Muscle of arm (tissue), 12 donors: ENCODE results near the gene CORO2B. TPM values are rescaled to one million over a fixed set of nuclear protein-coding genes. Genes with fewer than 3 reads are reported as not detected.

ENCODE experiments used
- DNase-seq: peaks from one replicate; pipeline ENCODE4 v3.0.0-alpha.2; 2013
- polyA plus RNA-seq, 12 donors: library from polyadenylated mRNA; unstranded; fragments of 120-200 nt; gene quantifications; one replicate each; pipeline ENCODE4 v1.2.1, GENCODE V29; 2013; ENCODE audit not compliant: insufficient read length in 12 of 12

Gene CORO2B
- polyA plus RNA-seq, 12 donors = 4.3 to 10.6 (median 6.0) TPM; not detected in 1

DNA sequence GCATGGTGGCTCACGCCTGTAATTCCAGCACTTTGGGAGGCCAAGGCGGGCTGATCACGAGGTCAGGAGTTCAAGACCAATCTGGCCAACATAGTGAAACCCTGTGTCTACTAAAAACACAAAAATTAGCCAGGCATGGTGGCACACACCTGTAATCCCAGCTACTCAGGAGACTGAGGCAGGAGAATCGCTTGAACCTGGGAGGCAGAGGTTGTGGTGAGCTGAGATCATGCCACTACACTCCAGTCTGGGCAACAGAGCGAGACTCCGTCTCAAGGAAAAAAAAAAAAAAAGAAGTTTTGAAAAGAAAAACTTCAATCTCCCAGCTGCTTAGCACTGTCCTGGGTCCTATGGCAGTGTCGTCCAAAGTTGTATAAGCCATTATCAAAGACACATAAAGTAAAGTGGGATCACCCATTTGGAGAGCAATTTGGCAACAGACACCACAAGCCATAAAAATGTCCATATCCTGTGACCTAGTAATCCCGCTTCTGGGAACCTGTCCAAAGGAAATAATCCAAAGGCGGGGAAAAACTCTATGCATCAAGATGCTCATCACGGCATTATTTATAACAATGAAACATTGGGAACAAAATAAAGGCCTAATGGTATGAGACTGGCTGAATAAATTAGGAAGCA is 26.2 kb downstream of the CORO2B start:
- DNase-seq = peak; percentile 75

DNA sequence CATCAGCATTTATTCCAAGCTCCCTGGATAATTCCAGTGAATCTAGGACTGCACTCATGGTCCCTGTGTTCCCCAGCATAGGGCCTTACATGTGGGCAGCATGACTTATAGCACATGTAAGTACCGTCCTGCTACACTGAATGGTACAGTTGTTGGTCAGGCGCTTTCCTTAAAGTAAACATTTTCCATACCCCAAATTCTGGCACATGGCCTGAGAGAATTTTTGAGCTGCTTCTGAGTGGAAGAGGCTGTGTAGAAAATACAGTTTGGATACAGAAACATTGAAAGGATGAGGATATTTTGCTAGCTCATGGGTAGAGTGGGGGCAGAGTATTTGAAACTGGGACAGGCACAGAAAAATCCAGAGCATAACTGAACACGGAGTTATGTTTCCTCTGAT is 27.6 kb downstream of the CORO2B start:
- no peak for DNase-seq

DNA sequence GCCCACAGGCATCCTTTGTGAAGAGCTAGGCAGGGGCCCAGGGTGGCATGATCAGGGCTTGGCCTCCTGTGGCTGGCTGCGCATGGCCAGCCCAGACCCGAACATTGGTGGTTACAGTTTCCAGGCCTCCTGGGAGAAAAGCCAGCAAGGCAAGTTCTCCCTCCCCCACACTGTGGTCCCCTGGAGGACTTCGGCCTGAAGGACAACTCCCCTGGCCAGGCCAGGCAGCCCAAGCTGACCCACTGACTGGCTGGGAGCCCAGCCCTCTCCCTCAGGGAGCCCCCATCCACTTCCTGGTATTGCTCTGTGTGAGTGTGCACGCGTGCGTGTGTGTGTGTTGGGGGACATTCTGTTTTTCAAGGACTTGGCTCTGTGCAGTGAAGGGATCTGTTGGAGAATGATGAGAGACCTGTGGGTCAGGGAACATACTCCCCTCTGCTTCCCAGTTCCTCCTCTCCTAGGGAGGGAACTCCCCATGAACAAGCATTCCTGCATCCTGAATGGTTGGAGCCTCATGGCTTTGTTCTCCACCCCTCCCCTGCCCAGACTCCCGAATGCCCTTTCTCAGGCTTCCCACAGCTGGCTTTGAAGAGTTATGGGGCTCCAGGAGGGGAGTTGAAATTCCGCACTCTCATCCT is 29.5 kb downstream of the CORO2B start:
- DNase-seq = peak; percentile 31

- DNase-seq = no peak
Measured at GRCh38 chr15:68608844-68609232, 30.0 kb downstream of the CORO2B start.

DNA sequence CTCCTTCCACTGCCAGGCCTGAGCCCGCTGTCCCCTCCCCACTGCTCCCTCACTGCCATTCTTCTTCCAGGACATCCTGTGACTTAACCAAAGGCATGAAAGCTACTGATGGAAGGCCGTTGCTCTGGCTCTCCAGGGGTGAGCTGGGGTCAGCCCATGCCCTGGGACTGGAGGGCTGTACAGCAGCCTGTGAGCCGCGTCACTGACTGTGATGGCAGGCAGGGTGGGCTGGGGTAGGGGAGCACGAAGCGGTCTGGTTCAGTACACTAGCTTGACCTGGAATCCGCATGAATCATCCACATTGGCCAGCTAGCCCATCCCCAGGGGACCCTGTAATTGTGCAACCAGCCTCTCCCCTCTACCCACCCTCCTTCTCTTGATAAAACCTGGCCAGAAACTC is 30.8 kb downstream of the CORO2B start:
- DNase-seq = no peak

DNA sequence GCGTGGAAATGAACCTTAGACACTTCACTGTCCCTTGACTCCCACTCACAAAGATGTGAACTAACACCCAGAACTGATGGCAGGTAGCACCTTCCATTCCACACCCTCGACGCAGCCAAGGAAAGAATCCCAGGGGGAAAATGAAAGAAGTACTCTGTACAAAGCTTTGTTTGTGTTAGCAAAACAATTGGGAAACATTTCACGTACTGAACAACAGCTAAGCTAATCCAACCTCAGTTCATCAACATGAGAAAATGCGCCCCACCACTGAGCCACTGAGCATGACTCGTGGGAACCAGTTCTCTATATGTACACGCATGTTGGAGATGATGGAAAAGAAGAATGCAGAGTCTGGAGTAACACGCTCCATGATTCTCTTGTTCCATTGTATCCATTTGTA is 32.0 kb downstream of the CORO2B start:
- DNase-seq = no peak

- DNase-seq = no peak
Measured at GRCh38 chr15:68612503-68612902, 33.7 kb downstream of the CORO2B start.

DNA sequence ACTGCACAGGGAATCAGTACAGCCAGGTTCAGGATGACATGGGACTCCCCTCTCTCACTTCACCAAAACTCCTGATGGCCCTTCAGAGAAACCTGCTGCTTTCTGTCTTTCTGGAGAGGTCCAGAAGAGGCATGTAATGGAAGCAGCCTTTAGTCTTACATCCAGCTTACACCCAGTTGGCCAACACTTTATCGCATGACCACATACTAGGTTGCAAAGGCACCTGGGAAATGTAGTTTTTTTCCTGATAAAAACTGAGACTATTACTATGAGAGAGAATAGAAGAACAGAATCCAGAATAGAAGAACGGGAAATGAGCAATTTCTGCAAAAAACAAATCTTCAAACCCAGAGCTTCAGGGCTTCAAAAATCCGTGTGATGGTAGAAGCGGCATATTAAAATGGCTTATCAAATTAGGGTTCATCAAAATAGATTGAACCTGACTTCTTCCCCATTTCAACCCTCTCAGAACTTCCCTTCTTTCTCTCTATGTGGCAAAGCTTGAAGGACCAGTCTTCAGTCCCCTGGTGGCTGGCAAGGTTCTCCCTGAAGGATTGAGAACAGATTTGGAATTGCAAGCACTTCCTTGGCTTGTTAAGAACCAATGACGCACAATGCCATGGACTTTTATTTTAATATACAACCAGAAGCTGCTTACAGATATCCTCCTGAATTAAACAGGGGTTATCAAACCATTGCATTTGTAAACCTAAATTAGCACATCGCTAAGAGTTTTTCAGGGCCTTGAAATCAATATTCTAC is 34.4 kb downstream of the CORO2B start:
- DNase-seq = no peak

- no peak for DNase-seq
Measured at GRCh38 chr15:68614286-68615035, 35.7 kb downstream of the CORO2B start.

- DNase-seq = no peak
Measured at GRCh38 chr15:68615301-68615700, 36.5 kb downstream of the CORO2B start.

DNA sequence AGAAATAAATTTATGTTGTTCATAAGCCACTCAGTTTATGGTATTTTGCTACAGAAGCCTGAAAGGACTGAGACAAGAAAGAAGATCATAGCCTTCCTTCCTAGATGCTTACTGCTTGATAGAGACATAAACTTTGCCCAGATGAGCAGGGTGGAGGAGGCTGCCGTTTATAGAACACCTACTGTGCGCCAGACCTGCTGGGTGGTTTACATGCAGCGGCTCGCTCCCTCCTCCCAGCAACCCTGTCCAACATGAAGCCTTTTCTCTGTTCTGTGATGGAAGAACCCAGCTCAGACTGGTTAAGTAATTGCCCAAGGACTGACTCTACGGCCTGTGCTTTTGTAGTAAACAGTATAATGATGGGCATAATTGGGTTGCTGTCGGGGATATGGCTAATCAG is 37.0 kb downstream of the CORO2B start:
- DNase-seq = no peak

GRCh38 chr15:68616397-68616796 is 37.6 kb downstream of the CORO2B start:
- DNase-seq = no peak

DNA sequence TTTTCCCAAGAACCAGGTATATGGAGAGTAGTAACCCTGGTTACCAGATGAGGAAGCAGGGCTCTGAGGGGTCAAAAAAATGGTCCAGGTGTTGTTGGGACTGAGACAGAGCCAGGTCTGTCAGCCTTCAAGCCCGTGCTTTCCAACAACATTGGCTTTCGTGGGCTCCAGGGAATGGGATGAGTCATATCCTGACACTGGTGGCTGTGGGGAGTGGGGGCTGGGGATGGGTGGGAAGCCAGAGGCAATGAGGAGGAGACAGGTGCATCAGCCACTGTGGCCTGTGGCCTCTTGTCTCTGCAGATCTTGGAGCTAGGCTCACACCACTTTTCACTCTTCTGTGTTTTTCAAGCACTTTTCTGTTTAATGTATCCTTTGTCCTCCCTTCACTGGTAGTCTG is 38.2 kb downstream of the CORO2B start:
- DNase-seq = no peak

DNA sequence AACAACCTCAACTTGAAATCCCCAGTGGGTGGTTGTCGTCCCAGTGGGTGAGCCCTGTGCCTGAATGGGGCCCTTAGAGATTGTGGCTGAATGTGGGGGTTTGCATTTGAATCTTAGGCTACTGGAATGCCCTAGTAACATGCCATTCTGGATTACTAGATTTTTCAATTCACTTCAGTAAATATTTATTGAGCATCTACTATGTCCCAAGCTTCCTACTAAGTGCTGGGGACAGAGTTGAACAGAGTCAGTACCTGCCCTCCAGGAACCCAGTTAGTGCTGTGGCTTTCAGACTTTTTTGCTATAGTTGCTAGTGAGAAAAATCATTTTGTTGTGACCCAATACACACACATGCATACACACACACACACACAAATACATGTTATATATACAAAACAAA is 39.0 kb downstream of the CORO2B start:
- no peak for DNase-seq

DNA sequence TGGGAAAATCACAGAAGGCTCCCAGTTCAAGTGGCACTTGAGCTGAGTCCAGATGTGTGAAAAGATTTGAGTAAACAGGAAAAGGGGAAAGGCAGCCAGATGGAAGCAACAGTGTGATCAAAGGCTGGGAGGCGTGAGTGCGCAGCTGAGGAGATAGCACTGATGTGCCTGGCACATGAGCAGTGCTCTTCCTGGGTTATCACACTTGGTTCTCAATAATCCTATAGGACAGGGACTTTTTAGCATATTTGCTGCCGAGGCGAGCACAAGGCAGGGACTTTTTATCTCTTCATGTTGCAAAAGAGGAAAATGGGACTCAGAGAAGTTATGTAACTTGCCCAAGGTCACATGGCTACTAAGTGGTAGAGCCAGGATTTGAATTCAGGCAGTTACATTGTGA is 39.6 kb downstream of the CORO2B start:
- DNase-seq = no peak

DNA sequence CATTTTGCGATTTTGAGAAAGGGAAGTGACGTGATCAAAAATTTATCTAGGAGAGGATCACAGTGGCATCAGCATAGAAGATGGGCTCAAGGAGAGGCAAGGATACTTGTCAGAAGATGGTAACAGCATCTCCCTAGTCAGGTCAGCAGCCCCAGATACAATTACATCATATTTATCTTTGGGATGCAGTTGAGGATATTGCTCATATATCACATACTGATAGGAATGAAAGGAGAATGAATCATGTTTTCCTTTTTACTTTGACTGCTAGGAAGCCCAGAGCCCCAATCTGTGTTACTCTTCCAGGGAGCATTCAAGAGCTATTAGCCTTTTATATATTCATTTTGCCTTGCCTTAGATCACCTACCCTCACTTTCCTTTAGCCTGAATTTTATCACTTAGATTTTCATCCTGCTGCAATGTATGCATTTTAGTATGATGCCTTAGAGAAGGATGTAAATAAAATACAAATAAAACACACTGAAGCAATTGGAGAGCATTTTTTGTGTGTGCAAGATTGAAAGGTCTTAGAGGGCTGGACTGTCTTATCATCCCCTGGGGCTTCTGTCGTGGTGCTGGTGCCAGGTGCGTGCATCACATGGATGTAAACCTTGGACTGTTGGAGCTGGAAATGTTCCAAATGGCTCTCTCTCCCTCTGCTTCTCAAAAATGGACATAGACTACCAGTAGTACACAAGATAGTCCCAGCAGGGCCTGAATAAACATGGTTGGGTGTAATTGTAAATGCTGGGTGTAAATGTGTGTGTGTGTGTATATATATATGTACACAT is 40.3 kb downstream of the CORO2B start:
- no peak for DNase-seq

DNA sequence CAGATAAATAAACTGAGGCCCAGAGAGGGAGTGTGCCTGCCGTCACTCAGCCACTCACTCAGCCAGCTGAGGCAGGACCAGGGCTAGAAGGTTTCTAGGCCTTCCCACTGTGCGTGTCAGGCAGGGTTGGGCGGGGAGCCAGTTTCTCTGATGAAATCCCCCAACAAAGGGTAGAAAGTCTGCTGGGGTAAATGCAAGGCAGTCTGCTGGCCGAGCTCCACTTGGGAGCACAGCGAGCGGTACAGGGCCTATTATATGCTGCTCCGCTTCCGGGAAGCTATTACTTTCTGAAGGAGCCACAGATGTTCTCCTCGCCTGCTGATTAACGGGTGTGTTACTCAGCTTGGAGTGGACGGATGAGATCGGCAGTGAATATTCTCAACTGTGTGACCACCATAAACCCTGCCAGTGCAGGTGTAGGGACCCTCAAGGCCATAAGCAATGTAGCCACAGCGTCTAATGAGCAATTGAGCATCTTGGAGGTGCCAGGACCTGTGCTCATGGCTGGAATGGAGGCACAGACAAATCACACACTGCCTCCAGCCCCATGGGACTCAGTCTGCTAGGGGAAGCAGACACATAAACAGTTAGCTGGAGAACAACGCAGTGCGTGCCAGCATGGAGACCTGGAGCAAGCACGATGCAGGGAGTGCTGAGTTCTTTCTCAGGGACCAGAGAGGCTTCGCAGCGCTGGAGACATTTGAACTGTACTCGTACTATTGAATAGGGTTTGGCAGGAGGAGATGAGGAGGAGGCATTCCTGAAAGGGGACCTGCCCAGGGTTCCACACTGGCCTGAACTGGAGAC is 42.1 kb downstream of the CORO2B start:
- DNase-seq = peak; percentile 61

GRCh38 chr15:68621535-68621934 is 42.7 kb downstream of the CORO2B start:
- no peak for DNase-seq

- no peak for DNase-seq
Measured at GRCh38 chr15:68623301-68623892, 44.6 kb downstream of the CORO2B start.

DNA sequence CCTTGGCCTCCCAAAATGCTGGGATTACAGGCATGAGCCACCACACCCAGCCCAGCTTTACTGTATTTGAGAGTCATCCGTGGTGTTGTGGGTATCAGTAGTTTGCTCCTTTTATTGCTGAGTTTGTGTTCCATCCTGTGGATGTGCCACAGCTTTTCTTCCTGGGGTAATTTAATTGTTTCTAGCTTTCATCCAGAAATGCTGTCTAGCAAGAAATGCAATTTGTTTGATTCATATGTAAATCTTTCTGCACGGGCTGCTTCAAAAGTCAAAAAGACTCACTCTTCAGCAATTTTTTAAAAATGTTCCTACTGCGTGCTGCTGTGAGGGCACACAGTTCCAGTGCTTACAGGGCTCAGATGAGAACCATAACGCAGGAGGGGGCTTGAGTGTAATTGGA is 47.1 kb downstream of the CORO2B start:
- DNase-seq = no peak
